ENCODE data around the gene ZNF862.

ZNF862 gene

GRCh38 chr7:149838224-149838991 lies at the start of gene ZNF862:
ZNF862 (plus strand) TSS chr7:149838375; CDS start chr7:149838612, 237 bp downstream.
- DNase-seq, result peak; percentile 98

DNA sequence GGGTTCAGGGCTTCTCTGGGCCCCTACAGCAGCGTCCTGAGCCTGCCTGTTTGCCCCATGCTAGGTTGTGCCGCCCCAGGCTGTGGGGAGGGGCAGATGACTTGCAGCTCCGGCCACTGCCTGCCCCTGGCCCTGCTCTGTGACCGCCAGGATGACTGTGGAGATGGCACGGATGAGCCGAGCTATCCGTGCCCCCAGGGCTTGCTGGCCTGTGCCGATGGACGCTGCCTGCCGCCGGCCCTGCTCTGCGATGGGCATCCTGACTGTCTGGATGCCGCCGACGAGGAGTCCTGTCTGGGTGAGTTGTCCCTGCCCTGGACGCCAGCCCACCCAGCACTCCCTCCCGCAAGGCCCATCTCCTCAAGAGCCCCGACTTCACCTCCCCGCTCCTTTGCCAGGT lies 49.1 kb upstream of the ZNF862 start:
- no peak for DNase-seq

DNA sequence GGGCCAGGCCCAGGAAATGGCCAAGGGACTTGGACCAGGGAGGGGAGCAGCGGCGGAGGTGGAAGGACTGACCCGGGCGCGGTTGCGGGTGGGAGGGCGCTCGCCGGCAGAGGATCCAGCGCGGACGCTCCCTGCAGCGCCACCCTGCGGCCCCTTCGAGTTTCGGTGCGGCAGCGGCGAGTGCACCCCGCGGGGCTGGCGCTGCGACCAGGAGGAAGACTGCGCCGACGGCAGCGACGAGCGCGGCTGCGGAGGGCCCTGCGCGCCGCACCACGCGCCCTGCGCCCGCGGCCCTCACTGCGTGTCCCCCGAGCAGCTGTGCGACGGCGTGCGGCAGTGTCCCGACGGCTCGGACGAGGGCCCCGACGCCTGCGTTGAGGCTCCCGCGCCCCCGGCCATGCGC lies 48.0 kb upstream of the ZNF862 start:
- DNase-seq, result no peak

DNA sequence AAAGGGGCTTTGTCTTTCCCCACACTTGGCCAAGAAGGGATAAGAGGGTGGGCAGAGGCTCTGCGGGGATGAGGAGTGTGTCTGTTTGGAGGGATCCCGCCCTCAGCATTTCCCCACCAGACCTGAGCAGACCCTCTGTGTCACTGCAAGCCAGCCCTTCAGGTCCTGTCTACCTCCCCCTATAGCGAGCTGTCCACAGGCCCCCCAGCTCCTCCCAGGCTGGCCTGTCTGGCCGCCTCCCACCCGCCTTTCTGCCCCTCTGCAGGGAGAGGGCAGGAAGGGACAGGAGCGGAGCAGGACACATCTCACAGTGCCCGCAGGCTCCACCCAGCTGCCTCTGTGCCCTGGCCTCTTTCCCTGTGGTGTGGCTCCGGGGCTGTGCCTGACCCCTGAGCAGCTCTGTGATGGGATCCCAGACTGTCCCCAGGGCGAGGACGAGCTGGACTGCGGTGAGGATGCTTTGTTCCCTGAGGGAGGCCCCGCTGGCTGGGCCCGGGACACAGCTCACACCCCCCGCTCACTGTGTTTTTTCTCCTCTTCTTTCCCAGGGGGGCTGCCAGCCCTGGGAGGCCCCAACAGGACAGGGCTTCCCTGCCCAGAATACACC lies 47.3 kb upstream of the ZNF862 start:
- no peak for DNase-seq

- no peak for DNase-seq
These were observed 46.6 kb upstream of the ZNF862 start for GRCh38 chr7:149791411-149792219.

- DNase-seq, result no peak
These were observed 46.0 kb upstream of the ZNF862 start for GRCh38 chr7:149792220-149792595.

DNA sequence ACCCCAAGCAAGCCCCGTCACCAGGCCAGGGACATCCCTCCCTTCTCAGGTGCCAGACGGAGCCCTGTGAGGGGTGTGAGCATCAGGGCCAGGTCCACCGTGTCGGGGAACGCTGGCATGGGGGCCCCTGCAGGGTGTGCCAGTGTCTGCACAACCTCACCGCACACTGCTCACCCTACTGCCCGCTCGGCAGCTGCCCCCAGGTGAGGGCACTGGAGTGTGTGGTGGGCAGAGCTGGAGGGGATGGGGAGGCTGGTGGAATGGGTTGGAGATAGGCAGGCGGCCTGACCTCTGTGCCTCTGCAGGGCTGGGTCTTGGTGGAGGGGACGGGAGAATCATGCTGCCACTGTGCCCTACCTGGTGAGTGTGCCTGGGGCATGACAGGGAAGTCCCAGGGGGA lies 44.9 kb upstream of the ZNF862 start:
- DNase-seq, result no peak

DNA sequence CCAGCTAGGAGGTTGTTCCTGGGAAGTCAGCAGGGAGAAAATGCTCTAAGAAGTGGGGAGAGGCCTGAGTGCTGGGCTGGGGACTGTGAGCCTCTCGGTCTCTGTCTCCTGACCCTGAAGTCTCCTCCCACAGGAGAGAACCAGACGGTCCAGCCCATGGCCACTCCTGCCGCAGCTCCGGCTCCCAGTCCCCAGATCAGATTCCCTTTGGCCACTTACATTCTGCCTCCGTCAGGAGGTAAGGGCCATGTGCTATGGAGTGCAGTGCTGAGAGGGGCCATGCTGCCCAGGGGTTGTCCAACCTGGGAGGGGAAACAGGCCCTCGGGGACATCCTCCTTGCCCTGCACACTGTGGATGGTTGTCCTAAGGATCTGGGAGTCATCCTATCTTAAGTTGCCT lies 43.5 kb upstream of the ZNF862 start:
- DNase-seq, result no peak

- no peak for DNase-seq
These were observed 43.0 kb upstream of the ZNF862 start for GRCh38 chr7:149795126-149795525.

GRCh38 chr7:149796287-149796860 lies 41.8 kb upstream of the ZNF862 start:
- no peak for DNase-seq

DNA sequence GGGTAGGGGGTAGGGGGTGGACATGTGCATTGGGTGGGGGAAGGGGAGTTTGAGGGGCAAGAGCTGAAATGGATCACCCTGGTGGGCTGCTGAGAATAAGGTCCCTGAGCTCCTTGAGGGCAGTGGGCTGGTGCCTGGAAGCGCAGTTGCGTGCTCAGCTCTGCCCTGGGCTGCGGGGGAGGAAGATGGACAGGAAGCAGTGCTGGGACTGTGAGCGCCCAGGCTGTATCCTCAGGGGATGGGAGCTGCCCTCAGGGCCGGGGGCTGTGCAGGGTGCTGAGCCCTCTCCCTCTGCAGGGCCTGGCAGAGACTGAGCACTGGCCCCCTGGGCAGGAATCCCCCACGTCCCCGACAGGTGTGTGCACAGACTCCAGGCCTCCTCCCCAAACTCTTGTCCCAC lies 40.4 kb upstream of the ZNF862 start:
- no peak for DNase-seq

GRCh38 chr7:149799397-149800168 lies 38.6 kb upstream of the ZNF862 start:
- peak; percentile 14 for DNase-seq

DNA sequence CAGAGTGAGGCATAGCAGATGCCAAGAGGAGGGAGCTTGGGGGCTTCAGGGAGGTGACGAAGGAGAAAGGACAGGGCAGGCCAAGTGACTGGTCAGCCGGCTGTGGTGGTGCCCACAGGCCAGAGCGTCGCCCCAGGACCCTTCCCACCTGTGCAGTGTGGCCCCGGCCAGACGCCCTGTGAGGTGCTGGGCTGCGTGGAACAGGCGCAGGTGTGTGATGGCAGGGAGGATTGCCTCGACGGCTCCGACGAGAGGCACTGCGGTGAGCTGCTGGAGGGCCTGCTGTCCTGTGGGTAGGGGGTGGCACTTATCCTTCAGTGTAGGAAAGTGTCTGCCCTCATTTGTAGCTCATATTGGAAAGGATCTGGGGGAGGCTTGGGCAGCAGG lies 38.0 kb upstream of the ZNF862 start:
- DNase-seq, result no peak

DNA sequence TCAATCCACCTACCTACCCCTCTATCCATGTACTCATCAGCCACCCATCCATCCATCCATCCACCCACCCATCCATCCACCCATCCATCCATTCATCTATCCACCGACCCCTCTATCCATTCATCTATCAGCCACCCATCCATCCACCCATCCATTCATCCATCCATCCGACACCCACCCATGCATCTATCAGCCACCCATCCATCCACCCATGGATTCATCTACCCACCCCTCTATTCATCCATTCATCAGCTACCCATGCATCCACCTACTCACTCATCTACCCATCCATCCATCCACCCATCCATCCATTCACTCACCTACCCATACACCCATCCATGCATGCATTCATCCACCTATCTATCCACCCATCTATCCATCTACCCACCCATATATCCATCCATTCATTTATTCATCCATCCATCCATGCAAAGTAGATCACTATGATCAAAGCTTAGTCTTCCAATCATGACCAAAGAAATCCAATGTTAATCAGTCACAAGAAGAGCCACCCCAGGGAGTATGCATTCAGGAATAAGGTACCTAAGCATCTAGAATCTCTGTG lies 37.1 kb upstream of the ZNF862 start:
- no peak for DNase-seq

GRCh38 chr7:149801816-149802215 lies 36.4 kb upstream of the ZNF862 start:
- no peak for DNase-seq

GRCh38 chr7:149802966-149803365 lies 35.2 kb upstream of the ZNF862 start:
- DNase-seq, result no peak

- DNase-seq, result no peak
These were observed 34.6 kb upstream of the ZNF862 start for GRCh38 chr7:149803551-149804074.

DNA sequence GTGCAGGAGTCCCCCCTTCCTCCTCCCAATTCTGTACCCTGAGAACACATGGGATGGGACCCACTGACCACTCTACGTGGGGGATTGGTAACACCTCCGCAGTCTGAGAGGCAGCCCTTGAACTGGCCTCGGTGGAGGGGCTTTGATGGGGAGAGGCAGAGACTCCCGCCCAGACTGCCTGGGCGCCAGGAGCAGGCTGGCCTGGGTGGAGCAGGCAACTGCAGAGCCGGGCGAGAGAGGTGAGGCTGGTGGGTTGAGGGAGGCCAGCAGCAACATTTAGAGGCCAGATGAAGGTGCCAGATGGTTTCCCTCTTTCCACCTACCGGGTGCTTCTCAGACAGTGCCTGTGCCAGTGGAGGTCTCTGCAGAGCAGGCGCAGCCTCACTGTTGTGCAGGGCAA lies 34.1 kb upstream of the ZNF862 start:
- peak; percentile 18 for DNase-seq

DNA sequence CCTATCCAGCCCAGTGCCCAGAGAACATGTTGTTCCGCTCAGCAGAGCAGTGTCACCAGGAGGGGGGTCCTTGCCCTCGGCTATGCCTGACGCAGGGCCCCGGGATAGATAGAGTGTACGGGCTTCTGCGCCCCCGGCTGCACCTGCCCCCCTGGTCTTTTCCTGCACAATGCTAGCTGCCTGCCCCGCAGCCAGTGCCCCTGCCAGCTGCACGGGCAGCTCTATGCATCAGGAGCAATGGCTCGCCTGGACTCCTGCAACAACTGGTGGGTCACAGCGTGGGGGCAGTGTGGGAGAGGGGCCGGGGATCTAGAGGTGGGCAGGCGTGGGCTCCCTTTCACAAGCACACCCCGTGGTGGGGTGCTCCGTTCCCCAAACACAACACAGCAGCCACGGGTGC lies 31.4 kb upstream of the ZNF862 start:
- DNase-seq, result no peak

DNA sequence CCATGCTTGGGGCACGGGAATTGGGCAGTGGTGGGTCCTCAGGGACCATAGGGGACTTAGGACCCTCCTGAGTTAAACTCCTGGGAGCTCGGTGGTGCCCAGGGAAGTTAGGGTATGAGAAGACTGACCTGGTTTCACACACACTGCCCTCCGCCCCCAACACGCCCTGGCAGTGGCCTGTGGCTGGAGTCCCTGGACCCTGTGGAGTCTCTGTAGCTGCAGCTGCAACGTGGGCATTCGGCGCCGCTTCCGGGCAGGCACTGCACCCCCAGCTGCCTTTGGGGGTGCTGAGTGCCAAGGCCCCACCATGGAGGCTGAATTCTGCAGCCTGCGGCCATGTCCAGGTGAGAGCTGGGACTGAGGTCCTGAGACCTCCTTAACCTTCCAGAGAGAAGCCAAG lies 29.9 kb upstream of the ZNF862 start:
- no peak for DNase-seq

GRCh38 chr7:149809215-149809614 lies 29.0 kb upstream of the ZNF862 start:
- no peak for DNase-seq

- DNase-seq, result no peak
These were observed 27.0 kb upstream of the ZNF862 start for GRCh38 chr7:149811221-149811620.
